Endothelial cell of umbilical vein (primary cell): ENCODE data around the gene FLT4. TPM values are rescaled to one million over a fixed set of nuclear protein-coding genes. Genes with fewer than 3 reads are reported as not detected.
"Not testable (repeated sequence)": the region's sequence is repeated elsewhere in the genome, so short reads cannot be mapped to it uniquely, and the experiment has no call there.

ENCODE experiments used
- BruUV-seq: library from RNA; stranded (reverse); fragments of 400-500 nt; replicated peaks from 2 replicates; lab custom pipeline; 2021; lab: Mats Ljungman, UMichigan
- CTCF ChIA-PET: fragments of 300-600, 350-600 bp; sonication (Branson Sonifier 250); formaldehyde crosslinking; loops from one replicate; lab custom pipeline; 2021; ENCODE audit warnings: antibody characterized with exemption, inconsistent platforms; lab: Charles Lee
- POLR2A ChIA-PET: fragments of 300-600, 350-600 bp; sonication (Branson Sonifier 250); formaldehyde crosslinking; loops from one replicate; lab custom pipeline; 2021; ENCODE audit warnings: antibody characterized with exemption, inconsistent platforms; lab: Charles Lee
- DNase-seq: peaks from one replicate; pipeline ENCODE4 v3.0.0-alpha.2; 2011; ENCODE audit warnings: low read depth, low spot score
- FAIRE-seq: peaks from 2 replicates; lab custom pipeline; 2011; peaks lifted over from hg19 to GRCh38; lab: Jason Lieb, UNC
- H2AFZ ChIP-seq: 2 replicates; pipeline ENCODE4 v1.6.0; 2012; ENCODE audit warnings: low read depth, low read length, control low read depth, inconsistent platforms
- H3K27ac ChIP-seq: 2 replicates; pipeline ENCODE4 v1.5.1; 2011; ENCODE audit warnings: low read depth, mild to moderate bottlenecking, control low read depth, low read length, moderate library complexity; ENCODE audit not compliant: insufficient read depth
- H3K27me3 ChIP-seq, 2 experiments: 2 replicates each; pipeline versions ENCODE4 v1.6.0 to v1.6.1; 2011; ENCODE audit warnings: low read length in 2 of 2, mixed read lengths in 1 of 2; ENCODE audit not compliant: control insufficient read depth in 2 of 2, insufficient read depth in 2 of 2
- H3K36me3 ChIP-seq, 2 experiments: 2 replicates in 1 of 2; 3 replicates in 1 of 2; pipeline ENCODE4 v1.5.1; 2011; ENCODE audit warnings: low read length in 2 of 2, mild to moderate bottlenecking in 1 of 2, moderate library complexity in 1 of 2; ENCODE audit not compliant: control insufficient read depth in 2 of 2, insufficient read depth in 2 of 2; ENCODE audit errors: extremely low read depth in 1 of 2
- H3K4me1 ChIP-seq: 3 replicates; pipeline ENCODE4 v1.5.1; 2011; ENCODE audit warnings: mild to moderate bottlenecking, low read length; ENCODE audit not compliant: control insufficient read depth, insufficient read depth; ENCODE audit errors: extremely low read depth
- H3K4me2 ChIP-seq: 2 replicates; pipeline ENCODE4 v1.6.1; 2011; ENCODE audit warnings: low read length, control low read depth, mixed read lengths; ENCODE audit not compliant: insufficient read depth
- H3K4me3 ChIP-seq, 3 experiments: fragments of 200-600 bp in 1 of 3; sonication (generic), shearing (Covaris generic) in 1 of 3; replicated peaks in 1 of 3; 2 replicates each; pipeline ENCODE4 v1.5.1; 2011 to 2016; ENCODE audit warnings: control low read depth in 3 of 3, low read length in 3 of 3, mild to moderate bottlenecking in 2 of 3, inconsistent platforms in 1 of 3, low read depth in 1 of 3, moderate library complexity in 1 of 3; ENCODE audit not compliant: insufficient read depth in 1 of 3
- H3K79me2 ChIP-seq: 2 replicates; pipeline ENCODE4 v1.6.0; 2012; ENCODE audit warnings: low read length, inconsistent platforms; ENCODE audit not compliant: control insufficient read depth, insufficient read depth
- H3K9ac ChIP-seq: replicated peaks from 2 replicates; pipeline ENCODE3; 2011; ENCODE audit warnings: low read length, control low read depth; ENCODE audit not compliant: insufficient read depth; ENCODE audit errors: extremely low read depth
- H3K9me1 ChIP-seq: replicated peaks from 3 replicates; pipeline ENCODE4 v1.6.0; 2011; ENCODE audit warnings: mild to moderate bottlenecking, low read length; ENCODE audit not compliant: control insufficient read depth, insufficient read depth; ENCODE audit errors: extremely low read depth
- H3K9me3 ChIP-seq: replicated peaks from 2 replicates; pipeline ENCODE4 v1.5.1; 2012; ENCODE audit warnings: low read length, inconsistent platforms; ENCODE audit not compliant: control insufficient read depth, insufficient read depth
- H4K20me1 ChIP-seq: replicated peaks from 2 replicates; pipeline ENCODE3; 2011; ENCODE audit warnings: mild to moderate bottlenecking, low read length; ENCODE audit not compliant: control insufficient read depth, insufficient read depth; ENCODE audit errors: extremely low read depth
- CTCF ChIP-seq, 2 donors: IDR thresholded peaks; 1 replicate in 1 of 2; 2 replicates in 1 of 2; pipeline ENCODE4 v1.5.1; 2011; ENCODE audit warnings: low read length in 2 of 2, mild to moderate bottlenecking in 2 of 2, moderate library complexity in 2 of 2, control low read depth in 1 of 2, inconsistent platforms in 1 of 2, low read depth in 1 of 2; ENCODE audit not compliant: insufficient read depth in 1 of 2; ENCODE audit errors: extremely low read depth in 1 of 2
- EZH2 ChIP-seq: IDR thresholded peaks from 2 replicates; pipeline ENCODE4 v1.6.1; 2012; ENCODE audit warnings: borderline replicate concordance, low read depth, mild to moderate bottlenecking, moderate library complexity, low read length, inconsistent platforms; ENCODE audit not compliant: severe bottlenecking
- FOS ChIP-seq: IDR thresholded peaks from 2 replicates; pipeline ENCODE4 v1.6.1; 2011; ENCODE audit warnings: mild to moderate bottlenecking, low read length, moderate library complexity, borderline replicate concordance; ENCODE audit not compliant: insufficient read depth
- GATA2 ChIP-seq: IDR thresholded peaks from 2 replicates; pipeline ENCODE4 v1.7.0; 2011; ENCODE audit warnings: low read depth, mild to moderate bottlenecking, moderate library complexity, mixed read lengths, low read length; ENCODE audit not compliant: insufficient read length, insufficient read depth
- JUN ChIP-seq: IDR thresholded peaks from 2 replicates; pipeline ENCODE4 v1.6.1; 2011; ENCODE audit warnings: borderline replicate concordance, low read depth; ENCODE audit not compliant: insufficient read length, insufficient read depth
- MYC ChIP-seq: IDR thresholded peaks from one replicate; pipeline ENCODE4 v1.6.1; 2011; ENCODE audit warnings: mild to moderate bottlenecking, low read depth, low read length
- POLR2A ChIP-seq: IDR thresholded peaks from 2 replicates; pipeline ENCODE4 v1.6.1; 2012; ENCODE audit warnings: low read depth, mild to moderate bottlenecking, control low read depth, low read length
- POLR2AphosphoS5 ChIP-seq: IDR thresholded peaks from 2 replicates; pipeline ENCODE4 v1.6.1; 2012; ENCODE audit warnings: low read depth, mild to moderate bottlenecking, control low read depth, low read length, moderate library complexity; ENCODE audit not compliant: insufficient read depth
- dilution Hi-C: fragments of 300-500 bp; cut with MboI; formaldehyde crosslinking; loops from one replicate; pipeline ENCODE4 v1.15.0; 2019; ENCODE audit warnings: low sequenced_read_pairs; ENCODE audit not compliant: extremely low pct_ligation_motif_present
- intact Hi-C: fragments of 100-400 bp; cut with micrococcal nuclease; formaldehyde crosslinking; loops from one replicate; pipeline ENCODE4 v1.10.0; 2022
- polyA plus RNA-seq, 4 experiments: library from polyadenylated mRNA; depleted of rRNA in 3 of 4; stranded (reverse) in 3 of 4; unstranded in 1 of 4; fragments of >200 nt; gene quantifications; 2 replicates each; pipeline versions ENCODE4 v1.2.1 to v1.2.3, GENCODE V29; 2011 to 2012; ENCODE audit warnings: missing spikeins in 1 of 4
- total RNA-seq: library from RNA; stranded (reverse); gene quantifications from 2 replicates; pipeline ENCODE4 v1.2.3, GENCODE V29; 2021
- TF ChIP-seq, protein P1 (sequence below): IDR thresholded peaks from 2 replicates; pipeline ENCODE4 v1.6.1; 2011; ENCODE audit not compliant: insufficient read depth, insufficient read length

The FLT4 gene
- total and polyA plus RNA-seq, 2 donors (not counting 3 experiments of a cell fraction or from before 2014, with no cell fraction given) = 44.4 to 71.5 TPM

DNA sequence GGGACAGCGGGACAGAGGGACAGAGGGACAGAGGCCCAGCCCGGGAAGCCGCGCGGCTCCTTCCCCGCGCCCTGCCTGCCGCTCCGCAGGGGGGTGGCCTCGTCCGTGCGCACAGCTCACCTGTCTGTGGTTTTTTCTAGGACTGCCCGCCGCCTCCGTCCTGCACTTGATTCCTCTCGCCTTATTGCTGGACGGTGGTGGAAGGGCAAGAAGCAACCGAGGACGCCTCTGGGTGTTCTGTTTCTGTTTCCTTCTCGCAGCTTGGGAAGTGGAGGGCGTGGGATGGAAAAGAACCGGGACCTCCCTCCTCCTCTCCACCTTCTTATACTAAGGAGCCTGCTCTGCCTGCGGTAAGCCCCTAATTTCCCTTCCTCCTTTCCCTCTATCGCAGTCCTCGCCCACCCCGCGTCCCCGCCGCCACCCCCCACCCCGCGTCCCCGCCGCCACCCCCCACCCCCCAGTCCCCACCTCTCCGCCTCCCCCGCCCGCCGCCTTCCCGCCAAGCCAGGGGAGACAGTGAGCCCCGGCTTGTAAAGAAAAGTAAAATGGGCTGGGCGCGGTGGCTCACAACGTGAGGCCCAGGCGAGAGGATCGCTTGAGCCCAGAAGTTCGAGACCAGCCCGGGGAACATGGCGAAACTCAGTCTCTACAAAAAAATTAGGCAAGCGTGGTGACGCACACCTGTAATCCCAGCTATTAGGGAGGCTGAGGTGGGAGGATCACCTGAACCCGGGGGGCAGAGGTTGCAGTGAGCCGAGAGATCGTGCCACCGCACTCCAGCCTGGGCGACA lies 9.6 kb upstream of the FLT4 start:
- Histone ChIP-seq H3K4me2 (no peak overlapping the region), H3K27me3 (peaks cover 2 to 7% of the 10 kb centered on the region in 2 experiments), H3K27ac (no peak overlapping the region), H3K9me3 (no peaks in the 10 kb centered on the region), H3K9me1 (no peaks in the 10 kb centered on the region), H3K36me3 (no peaks in the 10 kb centered on the region), H3K9ac (no peak overlapping the region), H4K20me1 (no peaks in the 10 kb centered on the region), H3K4me3 (no peak overlapping the region), H2AFZ (no peak overlapping the region), H3K4me1 (no peaks in the 10 kb centered on the region), H3K79me2 (no peaks in the 10 kb centered on the region)
- POLR2A ChIA-PET = interaction anchor here (0.6 kb wide), 1 partner anchor 17 kb away, joined by 4 read pairs; no protein-coding TSS in a partner anchor
- TF ChIP-seq, protein P1, sequence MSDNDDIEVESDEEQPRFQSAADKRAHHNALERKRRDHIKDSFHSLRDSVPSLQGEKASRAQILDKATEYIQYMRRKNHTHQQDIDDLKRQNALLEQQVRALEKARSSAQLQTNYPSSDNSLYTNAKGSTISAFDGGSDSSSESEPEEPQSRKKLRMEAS = no peak
- TF ChIP-seq EZH2 = no peak
- no peak for TF ChIP-seq POLR2A
- TF ChIP-seq MYC = no peak
- no peak for TF ChIP-seq GATA2
- TF ChIP-seq FOS = no peak
- TF ChIP-seq CTCF (IDR thresholded peaks at IDR 0.05; ENCODE audit: extremely low read depth in 1 of 2, insufficient read depth in 1 of 2, low read depth in 1 of 2, low read length in 2 of 2) = no peak
- no peak for TF ChIP-seq POLR2AphosphoS5
- TF ChIP-seq JUN = no peak
- dilution Hi-C loops (no loop called here), intact Hi-C loops (no loop called here)
- BruUV-seq = no TSS peak
- CTCF ChIA-PET = no interaction called here
- no peak for DNase-seq
- no peak for FAIRE-seq

DNA sequence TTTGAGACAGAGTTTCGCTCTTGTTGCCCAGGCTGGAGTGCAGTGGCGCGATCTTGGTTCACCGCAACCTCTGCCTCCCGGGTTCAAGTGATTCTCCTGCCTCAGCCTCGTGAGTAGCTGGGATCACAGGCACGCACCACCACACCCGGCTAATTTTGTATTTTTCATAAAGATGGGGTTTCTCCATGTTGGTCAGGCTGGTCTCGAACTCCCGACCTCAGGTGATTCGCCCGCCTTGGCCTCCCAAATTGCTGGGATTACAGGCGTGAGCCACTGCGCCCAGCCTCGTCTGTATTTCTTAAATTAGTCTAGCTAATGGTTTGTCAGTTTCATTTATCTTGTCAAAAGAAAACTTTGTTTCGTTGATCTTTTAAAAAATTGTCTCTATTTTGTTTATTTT lies 5.8 kb upstream of the FLT4 start:
- H3K9ac ChIP-seq, H3K4me2 ChIP-seq, H3K27ac ChIP-seq, intact Hi-C loops, POLR2A ChIA-PET, H3K4me1 ChIP-seq, H2AFZ ChIP-seq, DNase-seq, H3K9me1 ChIP-seq, H4K20me1 ChIP-seq, H3K27me3 ChIP-seq, H3K79me2 ChIP-seq, H3K4me3 ChIP-seq, CTCF ChIA-PET, FAIRE-seq, H3K9me3 ChIP-seq, BruUV-seq, dilution Hi-C loops, H3K36me3 ChIP-seq: not testable (repeated sequence)
